ENCODE data around the gene RIF1.

DNA sequence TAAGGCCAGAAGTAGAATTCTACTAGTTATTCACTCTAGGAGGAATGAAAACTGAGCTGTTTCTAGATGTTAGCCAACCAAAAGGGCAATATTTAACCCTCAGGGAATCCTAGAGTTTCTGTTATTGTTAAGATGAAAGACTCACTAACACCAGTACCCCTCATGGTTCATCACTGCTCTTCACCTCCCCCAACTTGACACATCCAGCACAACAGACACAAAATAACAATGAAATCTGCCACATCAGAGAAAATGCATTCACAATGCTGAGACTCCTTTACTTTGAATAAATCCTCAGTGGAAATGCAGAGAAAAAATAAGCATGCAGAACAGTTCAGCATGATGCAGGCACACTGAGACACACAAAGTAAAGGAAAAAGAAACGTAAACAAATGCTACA is 111.3 kb downstream of the RIF1 start:
- TF ChIP-seq, protein P1, sequence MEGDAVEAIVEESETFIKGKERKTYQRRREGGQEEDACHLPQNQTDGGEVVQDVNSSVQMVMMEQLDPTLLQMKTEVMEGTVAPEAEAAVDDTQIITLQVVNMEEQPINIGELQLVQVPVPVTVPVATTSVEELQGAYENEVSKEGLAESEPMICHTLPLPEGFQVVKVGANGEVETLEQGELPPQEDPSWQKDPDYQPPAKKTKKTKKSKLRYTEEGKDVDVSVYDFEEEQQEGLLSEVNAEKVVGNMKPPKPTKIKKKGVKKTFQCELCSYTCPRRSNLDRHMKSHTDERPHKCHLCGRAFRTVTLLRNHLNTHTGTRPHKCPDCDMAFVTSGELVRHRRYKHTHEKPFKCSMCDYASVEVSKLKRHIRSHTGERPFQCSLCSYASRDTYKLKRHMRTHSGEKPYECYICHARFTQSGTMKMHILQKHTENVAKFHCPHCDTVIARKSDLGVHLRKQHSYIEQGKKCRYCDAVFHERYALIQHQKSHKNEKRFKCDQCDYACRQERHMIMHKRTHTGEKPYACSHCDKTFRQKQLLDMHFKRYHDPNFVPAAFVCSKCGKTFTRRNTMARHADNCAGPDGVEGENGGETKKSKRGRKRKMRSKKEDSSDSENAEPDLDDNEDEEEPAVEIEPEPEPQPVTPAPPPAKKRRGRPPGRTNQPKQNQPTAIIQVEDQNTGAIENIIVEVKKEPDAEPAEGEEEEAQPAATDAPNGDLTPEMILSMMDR (IDR thresholded peaks at IDR 0.05; ENCODE audit: insufficient read depth, low read length, poor library complexity, severe bottlenecking): no peak
- TF ChIP-seq EZH2phosphoT487 (conservative IDR thresholded peaks at IDR 0.05; ENCODE audit: low read length): no peak
